ENCODE data around the gene ZNF726.

GRCh38 chr19:23914402-23915286, at the start of gene ZNF726:
- TF ChIP-seq, protein P1, sequence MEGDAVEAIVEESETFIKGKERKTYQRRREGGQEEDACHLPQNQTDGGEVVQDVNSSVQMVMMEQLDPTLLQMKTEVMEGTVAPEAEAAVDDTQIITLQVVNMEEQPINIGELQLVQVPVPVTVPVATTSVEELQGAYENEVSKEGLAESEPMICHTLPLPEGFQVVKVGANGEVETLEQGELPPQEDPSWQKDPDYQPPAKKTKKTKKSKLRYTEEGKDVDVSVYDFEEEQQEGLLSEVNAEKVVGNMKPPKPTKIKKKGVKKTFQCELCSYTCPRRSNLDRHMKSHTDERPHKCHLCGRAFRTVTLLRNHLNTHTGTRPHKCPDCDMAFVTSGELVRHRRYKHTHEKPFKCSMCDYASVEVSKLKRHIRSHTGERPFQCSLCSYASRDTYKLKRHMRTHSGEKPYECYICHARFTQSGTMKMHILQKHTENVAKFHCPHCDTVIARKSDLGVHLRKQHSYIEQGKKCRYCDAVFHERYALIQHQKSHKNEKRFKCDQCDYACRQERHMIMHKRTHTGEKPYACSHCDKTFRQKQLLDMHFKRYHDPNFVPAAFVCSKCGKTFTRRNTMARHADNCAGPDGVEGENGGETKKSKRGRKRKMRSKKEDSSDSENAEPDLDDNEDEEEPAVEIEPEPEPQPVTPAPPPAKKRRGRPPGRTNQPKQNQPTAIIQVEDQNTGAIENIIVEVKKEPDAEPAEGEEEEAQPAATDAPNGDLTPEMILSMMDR (conservative IDR thresholded peaks at IDR 0.05): no peak
- TF ChIP-seq ZFX (IDR thresholded peaks at IDR 0.05): peak; percentile 78

All from C4-2B (cell line).